H1 (cell line): ENCODE results near the gene SLC7A6OS. TPM values are rescaled to one million over a fixed set of nuclear protein-coding genes. Genes with fewer than 3 reads are reported as not detected.

Experiments
- BACH1 ChIP-seq: IDR thresholded peaks from 2 replicates; pipeline ENCODE4 v1.6.1; 2012; ENCODE audit warnings: low read length, improper control_type of control experiment
- BCL11A ChIP-seq, 2 experiments: IDR thresholded peaks; one replicate each; pipeline ENCODE4 v1.6.1; 2011; ENCODE audit warnings: low read depth in 2 of 2, low read length in 2 of 2, mild to moderate bottlenecking in 2 of 2
- EP300 ChIP-seq, 2 experiments: IDR thresholded peaks; 1 replicate in 1 of 2; 2 replicates in 1 of 2; pipeline ENCODE4 v1.6.1; 2011 to 2012; ENCODE audit warnings: low read depth in 2 of 2, low read length in 2 of 2, mild to moderate bottlenecking in 2 of 2, borderline replicate concordance in 1 of 2, inconsistent platforms in 1 of 2, moderate library complexity in 1 of 2
- SIN3A ChIP-seq, 2 experiments: IDR thresholded peaks in 1 of 2; conservative IDR thresholded peaks in 1 of 2; 2 replicates each; pipeline ENCODE4 v1.6.1; 2011 to 2012; ENCODE audit warnings: low read length in 2 of 2, improper control_type of control experiment in 1 of 2, low read depth in 1 of 2, mild to moderate bottlenecking in 1 of 2
- TAF7 ChIP-seq: optimal IDR thresholded peaks from 2 replicates; pipeline ENCODE3; 2011; ENCODE audit warnings: low read depth, mild to moderate bottlenecking, inconsistent platforms, low read length, moderate library complexity, borderline replicate concordance
- polyA plus RNA-seq, 7 experiments: library from polyadenylated mRNA; depleted of rRNA in 3 of 7; stranded (reverse) in 5 of 7; unstranded in 2 of 7; fragments of >200 nt in 5 of 7; fragments of 200-250 nt in 2 of 7; gene quantifications; 1 replicate in 5 of 7; 2 replicates in 1 of 7; 4 replicates in 1 of 7; pipeline versions ENCODE4 v1.2.1 to v1.2.3, GENCODE V29; 2011 to 2013; ENCODE audit warnings: missing spikeins in 2 of 7, mixed read lengths in 2 of 7
- total RNA-seq: library from RNA; stranded (reverse); fragmentation: NEBNext Ultra II Directional; extraction: Animal tissue kit (Norgen Biotek cat#: 25700); gene quantifications from 2 replicates; pipeline ENCODE4 v1.2.1, GENCODE V29; 2021

Gene SLC7A6OS
- total and polyA plus RNA-seq, 2 of the 8 experiments (the other 6 are each of a cell fraction or from before 2014, with no cell fraction given): 7.3 to 21.3 TPM

GRCh38 chr16:68324780-68325357, 14.1 kb upstream of the SLC7A6OS start (continued):
- TF ChIP-seq BACH1: no peak
- no peak for TF ChIP-seq SIN3A (conservative IDR thresholded peaks at IDR 0.05 in 1 of 2, IDR thresholded peaks at IDR 0.05 in 1 of 2; ENCODE audit: low read depth in 1 of 2, low read length in 2 of 2)
- TF ChIP-seq TAF7: no peak
- no peak for TF ChIP-seq EP300 (IDR thresholded peaks at IDR 0.05; ENCODE audit: borderline replicate concordance in 1 of 2, low read depth in 2 of 2, low read length in 2 of 2)
- no peak for TF ChIP-seq BCL11A (IDR thresholded peaks at IDR 0.05; ENCODE audit: low read depth in 2 of 2, low read length in 2 of 2)
